HG03097 (cell line): ENCODE measurements around the gene PHEX.

Experiments
- ATAC-seq: cut with Tn5 transposase; IDR thresholded peaks from one replicate; pipeline ENCODE4 v1.9.1; 2021; ENCODE audit not compliant: unreplicated experiment, low FRiP score

PHEX gene

DNA sequence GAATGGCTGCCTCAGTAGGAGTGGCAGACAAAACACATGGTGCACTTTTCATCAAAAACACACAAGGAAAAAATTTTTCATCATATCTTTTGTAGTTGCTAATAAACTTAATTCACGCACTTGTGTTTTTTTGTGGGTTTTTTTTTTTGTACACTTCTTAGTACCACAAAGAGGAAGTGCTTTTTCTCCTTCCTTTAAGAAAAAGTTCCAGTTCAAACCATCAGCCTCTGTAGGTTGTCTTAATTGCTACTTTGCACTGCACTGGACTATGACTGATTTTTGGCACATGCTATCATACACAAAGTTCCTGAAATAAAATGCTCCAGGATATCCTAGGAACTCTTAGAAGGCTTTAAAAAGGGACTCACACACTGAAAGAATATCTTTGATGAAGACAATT, at the start of gene PHEX:
Gene PHEX, plus strand, starts transcription at position 242 of the 400 bp plus-strand sequence. CDS start 681 bp downstream, outside the sequence.
- ATAC-seq, result no peak

DNA sequence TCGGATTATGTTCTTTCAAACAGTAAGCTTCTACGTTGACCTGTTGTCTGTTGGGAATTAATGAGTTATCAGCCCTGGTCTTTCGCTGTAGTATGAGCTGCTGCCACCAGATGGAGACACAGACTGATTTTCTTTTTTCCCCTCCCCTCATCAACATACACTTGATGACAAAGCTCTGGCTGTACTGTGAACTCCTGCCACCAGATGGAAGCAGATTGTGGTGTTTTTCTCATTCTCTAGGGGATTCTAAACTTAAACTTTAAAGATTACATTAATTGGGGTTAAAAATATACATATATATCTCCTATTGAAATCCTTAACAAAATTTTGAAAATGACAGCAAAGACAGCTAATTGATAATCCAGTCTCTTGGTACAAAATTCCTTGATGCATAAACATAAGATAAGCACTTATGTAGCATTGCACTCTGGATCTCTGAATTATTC, 46.8 kb upstream of the PHEX start:
- ATAC-seq, result peak; percentile 93

DNA sequence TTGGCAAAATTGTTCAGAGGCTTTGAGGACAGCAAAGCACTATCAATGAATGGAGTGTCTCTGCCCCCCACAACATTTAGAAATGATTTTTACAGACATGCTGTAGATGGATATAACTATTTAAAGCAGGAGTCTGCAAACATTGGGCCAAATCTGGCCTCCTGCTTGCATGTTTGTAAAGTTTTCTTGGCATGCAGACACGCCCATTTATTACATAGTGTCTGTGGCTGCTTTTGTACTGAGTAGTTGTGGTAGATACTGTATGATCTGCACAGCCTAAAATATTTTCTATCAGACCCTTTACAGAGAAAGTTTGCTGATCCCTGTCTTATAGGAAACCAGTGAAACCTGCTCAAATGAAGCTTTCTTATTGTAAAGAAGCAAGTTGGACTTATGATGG, 45.5 kb upstream of the PHEX start:
- ATAC-seq, result no peak

DNA sequence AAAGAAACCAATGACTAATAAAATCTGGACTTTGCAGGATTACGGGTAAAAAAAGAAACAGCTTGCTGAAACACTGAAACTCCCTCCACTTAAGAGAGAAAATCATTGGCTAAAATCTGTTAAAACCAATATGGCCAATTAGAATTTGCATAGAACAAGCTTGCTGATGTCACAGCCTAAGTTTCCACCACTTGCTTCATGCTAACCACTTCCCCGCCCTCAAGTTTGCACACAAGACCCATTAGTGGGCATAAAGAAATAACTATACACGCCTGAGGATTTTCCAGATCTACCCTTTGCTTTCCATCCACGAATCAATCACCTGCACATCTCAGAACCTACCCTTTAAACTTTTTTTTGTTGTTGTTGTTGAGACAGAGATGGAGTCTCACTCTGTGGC, 42.7 kb upstream of the PHEX start:
- ATAC-seq, result no peak

DNA sequence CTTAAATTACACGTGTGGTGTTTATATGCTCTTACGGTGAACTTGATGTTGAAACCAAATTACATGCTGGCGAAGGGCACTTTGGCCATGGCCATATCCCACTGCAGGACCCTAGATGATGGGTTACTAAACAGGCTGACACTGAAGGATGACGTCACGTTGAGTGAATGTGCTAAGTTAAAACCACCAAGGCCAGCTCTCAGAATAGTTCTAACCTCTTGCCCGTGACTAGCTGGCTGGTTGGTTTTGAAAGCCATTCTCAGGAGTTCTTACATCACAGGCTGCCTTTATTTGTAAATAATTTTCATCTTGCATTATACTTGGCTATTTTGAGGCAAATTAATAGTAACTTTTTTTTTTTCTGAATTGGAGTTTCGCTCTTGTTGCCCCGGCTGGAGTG, 41.3 kb upstream of the PHEX start:
- ATAC-seq, result no peak

DNA sequence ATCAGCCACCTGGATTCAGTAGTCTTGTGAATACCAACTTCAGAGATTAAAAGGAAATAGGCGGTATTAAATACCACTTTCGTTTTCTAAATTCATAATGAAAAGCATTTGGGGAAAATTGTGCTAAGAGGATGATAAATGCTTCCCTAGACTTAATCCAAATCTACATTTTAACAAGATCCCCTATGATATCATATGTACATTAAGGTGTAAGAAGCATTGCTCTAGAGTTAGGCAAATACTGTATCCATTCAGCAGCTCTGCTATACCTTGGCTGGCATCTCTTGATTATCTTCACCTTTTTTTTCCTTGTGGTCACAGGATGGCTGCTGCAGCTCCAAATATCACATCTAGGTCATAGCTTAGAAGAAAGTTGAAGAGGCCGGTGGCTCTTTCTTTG, 40.6 kb upstream of the PHEX start:
- no peak for ATAC-seq

DNA sequence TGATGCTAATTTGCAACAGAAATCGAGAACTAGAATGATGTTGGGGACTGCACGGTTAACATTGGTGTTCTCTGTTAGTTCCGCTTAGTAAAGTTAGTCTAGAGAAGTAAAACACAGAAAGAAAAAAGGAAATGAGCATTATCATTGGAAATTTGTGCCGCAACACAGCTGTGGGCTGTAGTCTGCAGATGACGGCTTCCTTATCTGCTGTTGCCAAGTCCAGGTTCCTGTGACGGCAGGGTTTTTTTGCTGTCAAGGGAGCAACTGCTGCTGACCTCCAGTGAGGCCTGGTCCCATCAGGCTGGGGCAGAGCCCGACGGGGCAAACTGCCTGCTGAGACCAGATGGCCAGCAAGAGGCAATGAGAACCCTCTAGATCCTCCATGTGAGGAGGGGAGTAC, 38.9 kb upstream of the PHEX start:
- peak; percentile 65 for ATAC-seq

DNA sequence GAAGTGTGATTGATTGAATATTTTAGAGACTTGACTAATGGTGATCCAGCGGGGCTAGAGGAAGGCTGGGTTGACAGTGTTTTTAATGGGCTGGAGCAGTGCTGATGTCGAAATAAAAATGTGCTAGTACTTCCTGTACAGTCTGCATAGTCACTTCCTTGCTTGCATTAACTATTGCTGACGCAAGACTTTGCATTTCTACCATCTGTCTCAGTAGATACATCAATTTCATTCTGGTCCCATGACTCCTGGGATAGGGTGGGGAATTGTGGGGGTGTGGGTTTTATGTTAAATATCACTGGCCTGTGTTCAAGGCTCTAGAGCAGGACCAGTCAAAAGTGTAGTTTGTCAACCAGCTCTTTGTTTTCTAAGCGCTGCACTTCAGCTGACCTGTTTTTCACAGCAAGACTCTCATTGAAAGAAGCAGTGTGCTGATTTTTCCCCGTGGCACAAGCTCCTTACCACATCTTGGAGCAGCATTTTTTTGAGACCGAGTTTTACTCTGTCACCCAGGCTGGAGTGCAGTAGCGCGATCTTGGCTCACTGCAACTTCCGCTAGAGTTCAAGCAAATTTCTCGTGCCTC, 35.2 kb upstream of the PHEX start:
- no peak for ATAC-seq

DNA sequence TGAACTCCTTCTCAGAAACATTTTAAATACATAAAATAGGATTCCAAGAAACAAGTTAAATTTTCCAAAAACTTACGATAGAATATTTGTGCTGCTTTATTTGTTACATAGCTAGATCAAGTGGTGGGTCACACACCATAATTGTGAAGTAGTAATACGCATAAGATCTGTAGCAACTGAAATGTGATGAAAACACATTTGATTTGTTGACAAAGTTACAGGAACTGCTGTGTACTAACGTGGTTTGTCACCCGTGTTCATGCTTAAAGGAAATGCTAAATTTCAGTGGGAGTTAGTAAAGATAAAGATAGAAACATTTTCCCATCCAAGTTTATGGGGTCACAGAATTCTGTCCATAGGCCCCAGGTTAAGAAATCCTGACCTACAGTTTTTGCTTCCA, 34.1 kb upstream of the PHEX start:
- no peak for ATAC-seq

DNA sequence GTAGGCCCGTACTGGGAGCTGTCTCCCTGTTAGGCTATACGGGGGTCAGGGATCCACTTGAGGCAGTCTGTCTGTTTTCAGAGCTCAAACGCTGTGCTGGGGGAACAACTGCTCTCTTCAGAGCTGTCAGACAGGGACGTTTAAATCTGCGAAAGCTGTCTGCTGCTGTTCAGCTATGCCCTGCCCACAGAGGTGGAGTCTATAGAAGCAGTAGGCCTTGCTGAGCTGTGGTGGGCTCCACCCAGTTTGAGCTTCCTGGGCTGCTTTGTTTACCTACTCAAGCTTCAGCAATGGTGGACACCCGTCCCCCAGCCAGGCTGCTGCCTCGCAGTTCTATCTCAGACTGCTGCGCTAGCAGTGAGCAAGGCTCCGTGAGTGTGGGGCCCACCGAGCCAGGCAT, 27.3 kb upstream of the PHEX start:
- ATAC-seq, result no peak

DNA sequence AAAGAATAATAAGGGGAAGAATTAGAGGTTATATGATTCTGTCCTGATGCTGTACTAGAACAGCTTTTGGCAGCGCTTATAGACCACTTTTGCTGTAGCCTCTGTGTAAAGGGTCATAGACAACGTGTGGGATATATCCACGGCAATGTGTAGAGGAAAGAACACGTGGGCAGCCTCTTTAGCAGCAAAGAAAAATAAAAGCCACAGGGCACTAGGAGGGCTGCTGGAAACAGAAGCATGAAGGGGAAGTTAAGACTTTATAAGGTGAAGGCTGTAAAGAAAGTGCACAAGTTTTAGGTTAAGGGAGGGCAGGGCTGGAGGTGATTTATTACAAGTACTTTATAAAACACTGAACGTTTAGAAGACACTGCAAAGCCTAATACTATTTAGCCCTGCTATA, 20.1 kb upstream of the PHEX start:
- no peak for ATAC-seq

DNA sequence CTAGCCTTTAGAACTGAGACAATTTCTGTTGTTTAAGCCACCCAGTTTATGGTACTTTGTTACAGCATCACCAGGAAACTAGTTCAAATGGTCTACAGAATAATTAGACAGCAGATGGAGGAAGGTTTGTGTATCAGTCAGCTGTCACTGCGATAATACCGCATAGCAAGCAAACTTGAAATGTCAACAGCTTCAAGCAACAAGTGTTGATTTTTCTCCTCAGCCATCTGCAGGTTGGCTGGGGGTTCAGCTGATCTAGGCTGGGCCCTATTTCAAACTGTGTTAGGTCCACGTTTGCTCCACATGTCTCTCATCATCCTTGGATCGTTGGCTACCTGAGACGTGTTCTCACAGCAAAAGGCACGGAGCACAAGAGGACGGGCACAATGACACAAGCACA, 19.2 kb upstream of the PHEX start:
- no peak for ATAC-seq

DNA sequence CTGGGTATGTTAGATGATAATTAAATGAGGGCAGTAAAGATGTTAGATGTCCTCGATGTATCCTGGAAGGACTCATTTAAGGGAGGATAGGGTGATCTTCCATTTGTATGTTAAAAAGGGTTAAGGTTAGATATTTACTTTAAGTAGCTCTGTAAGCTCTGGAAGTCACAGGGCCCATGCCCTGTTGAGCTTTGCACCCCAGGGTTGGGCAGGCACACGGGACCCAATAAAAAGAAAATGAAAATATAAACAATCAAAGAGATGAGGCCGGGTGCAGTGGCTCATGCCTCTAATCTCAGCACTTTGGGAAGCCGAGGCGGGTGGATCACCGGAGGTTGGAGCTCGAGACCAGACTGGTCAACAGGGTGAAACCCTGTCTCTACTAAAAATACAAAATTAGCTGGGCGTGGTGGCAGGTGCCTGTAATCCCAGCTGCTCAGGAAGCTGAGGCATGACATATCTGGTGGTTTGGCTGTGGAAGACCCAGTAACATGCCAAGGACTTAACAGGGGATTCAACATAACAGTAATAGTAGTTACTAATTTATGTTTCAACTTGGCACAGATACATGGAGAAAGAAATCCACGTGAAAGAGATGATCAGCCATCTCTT, 16.9 kb upstream of the PHEX start:
- ATAC-seq, result no peak

DNA sequence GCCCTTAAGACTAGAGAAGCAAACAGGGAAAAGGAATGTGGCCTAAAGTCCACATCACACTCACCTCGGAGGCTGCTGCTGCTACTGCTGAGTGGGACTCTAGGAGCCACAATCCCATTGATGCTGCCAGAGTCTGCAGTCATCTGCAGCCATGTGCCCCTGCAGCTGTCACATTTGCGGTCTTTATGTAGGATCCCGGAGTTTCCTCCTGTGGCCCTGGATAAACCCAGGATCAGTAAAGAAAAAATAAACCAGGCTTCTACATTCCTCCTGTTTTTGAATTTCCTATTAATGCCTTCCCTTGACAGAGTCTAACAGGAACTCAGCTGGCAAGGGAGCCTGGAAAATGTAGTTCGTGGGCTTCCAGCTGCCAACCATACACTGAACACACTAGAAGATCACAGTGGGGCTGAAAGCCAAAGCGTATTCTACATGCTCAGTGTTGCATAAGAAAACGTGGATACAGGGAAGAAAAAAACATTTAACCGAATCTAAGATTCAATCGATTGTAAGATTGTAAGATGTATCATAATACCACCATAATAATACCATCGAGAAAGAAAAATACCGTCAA, 10.3 kb upstream of the PHEX start:
- ATAC-seq, result no peak

DNA sequence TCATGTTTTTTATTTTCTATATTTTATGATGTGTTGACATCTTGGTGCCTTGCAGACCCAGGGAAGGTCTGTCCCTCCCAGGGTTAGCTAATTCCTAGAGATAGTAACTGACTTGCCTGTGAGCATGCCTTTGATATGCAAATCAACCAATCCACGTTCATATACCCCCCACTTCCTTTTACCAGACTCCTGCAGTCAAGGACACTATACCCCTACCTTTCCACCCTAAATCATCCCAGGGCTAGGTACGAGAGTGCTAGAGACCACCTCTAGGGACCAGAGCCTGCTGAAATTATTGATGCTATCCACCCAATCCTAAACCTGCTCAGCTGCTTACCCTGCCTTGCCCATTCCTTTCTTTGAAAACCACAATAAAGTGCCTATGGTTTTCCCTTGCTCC, 7.5 kb upstream of the PHEX start:
- ATAC-seq, result no peak

DNA sequence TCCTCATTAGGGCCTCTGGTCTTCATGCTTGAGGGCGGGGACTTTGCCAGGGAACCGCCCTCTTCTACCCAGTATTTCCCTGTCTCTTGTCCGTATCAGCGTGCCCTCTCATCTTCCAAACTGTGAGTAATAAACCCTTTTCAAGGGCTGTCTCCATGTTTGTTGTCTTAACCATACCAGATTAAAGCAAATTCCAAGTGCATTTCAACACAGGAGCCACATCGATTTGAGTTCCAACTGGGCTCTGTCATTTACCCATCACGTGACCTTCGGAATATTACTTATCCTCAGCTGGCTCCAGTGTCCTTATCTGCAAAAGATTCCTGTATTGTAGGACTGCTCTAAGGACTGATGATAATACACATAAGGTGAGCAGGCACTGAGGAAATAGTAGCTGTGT, 6.4 kb upstream of the PHEX start:
- no peak for ATAC-seq

DNA sequence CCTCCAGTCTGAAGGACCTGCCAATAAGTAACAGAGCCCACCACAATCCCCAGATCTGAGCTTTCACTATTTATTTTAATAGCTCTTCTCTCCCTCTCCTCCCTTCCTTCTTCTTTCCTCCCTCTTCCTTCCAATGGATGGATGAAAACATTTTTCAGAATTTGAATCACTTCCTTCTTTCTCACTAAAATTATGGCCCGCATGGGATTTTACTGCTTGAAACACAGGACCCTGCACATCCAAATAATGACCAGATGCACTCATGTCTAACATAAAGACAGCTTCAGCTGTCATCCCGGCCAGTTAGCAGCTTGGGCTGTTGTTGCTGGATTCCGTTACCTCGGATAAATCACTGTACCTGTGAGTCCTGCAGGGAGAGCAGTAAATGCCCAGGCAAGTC, 5.4 kb upstream of the PHEX start:
- no peak for ATAC-seq

DNA sequence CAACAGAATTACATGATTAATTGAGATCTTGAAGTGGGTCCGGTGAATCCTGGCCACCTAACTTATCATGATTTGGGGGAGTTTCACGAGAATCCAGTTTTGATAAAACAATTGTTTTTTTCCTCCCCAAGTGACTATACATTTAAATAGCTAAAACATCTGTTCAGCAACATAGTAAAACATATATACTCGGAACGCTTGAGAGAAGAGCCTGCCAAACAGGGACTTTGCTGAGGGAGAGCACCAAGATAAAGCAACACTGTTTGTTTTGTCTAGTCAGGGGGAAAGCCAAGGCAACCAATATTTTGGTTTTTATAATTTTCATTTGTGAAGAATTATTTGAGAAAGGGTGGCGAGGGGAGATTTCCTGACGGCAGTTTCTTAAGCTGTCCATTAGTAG, 381 bp downstream of the PHEX start:
- ATAC-seq, result no peak

DNA sequence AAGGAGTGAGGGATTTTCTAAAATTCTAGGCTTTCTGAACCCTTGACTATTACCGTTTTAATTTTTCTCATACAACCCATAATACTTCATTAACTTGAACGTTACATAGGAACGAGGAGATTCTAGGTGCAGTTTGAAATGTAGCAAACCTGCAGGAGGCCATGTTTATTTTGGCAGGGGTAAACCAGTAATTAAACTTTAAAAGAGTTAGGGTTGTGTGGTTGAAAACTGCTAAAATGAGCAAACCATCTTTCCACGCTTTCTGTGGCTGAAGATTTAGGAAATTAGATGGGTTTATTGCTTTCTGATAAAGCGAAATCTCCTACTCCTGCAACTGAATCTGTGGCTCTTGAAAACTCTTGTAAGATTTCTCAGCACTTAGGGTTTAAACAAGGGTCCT, 1.7 kb downstream of the PHEX start:
- ATAC-seq, result no peak

DNA sequence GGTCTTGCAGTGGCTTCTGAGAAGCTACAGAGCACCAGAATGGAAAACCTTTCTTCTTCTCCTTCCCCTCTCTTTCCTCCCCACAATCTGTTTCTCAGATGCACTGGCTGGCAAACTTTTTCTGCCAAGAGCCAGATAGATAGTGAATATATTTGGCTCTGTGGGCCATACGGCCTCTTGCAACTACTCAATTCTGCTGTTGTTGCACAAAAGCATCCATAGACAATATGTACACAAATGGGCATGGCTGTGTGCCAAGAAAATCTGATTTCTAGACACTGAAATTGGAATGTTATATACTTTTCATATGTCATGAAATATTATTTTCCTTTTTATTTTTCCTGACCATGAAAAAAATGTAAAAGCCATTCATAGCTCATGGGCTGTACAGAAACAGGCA, 3.1 kb downstream of the PHEX start:
- ATAC-seq, result no peak

DNA sequence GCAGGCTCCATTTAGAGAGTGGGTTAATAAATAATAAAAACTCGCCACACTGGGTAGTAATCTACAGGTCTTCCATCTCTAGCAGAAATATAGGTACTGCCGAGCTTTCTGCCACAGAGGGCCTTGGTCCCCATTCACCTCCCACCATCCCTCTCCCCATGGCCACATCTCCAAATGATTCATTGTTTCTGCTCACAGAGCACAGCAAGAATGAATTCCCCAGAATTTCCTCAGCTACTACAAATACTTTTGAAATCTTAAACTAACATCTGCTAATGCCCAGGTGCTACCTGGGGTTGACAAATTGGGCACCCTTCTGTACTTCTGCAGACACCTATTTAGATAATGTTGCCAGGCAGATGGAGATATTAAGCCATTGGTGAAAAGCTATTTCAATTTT, 5.1 kb downstream of the PHEX start:
- ATAC-seq, result no peak

DNA sequence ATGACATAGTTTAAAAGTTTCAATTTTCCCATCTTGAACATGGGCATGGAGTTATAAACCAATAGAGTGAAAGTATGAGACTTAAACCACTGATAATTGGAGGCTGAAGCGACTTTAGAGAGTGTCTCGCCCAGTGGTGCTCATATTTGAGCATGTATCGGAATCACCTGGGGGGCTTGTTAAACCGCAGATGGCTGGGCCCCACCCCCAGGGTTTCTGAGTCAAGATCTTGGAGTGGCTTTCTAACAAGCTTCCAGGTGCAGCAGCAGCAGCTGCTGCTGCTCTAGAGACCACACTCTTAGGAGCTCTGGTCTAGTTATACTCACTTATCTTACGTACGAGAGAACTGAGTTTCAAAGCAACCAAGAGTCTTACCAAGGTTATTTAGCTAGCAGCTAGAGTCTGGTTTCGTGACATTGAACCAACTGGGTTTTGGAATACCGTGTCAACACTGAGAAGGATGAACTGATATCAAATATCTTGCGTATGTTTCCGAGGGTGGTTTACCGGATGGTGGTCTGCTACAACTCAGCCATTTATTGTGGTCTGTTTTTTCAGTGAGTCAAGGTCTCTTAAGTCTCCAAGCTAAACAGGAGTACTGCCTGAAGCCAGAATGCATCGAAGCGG, 5.9 kb downstream of the PHEX start:
- ATAC-seq, result no peak
